ENCODE results near the gene MYO3A. TPM values are rescaled to one million over a fixed set of nuclear protein-coding genes. Genes with fewer than 3 reads are reported as not detected.

MYO3A gene
- total and polyA plus RNA-seq, 2 of the 4 experiments (the other 2 are of a cell fraction): not detected

DNA sequence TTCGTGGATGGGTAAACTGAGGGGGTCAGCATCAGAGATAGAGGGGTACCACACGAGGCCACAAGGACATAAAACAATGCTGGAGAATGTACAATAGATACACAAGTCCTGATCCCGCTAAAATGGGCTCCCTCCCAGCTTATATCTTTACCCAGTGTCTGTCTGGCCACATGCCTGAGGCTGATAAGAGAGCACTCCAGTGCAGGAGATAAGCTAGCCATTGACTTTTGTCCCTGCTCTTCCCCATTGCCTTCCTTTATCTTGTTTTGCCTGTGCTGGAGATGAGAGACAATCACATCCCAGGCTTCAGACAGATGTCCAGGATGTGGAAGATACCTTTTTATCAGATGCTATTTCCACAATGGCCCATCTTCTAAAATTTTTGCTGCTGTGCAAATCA lies 288.5 kb downstream of the MYO3A start:
- Histone ChIP-seq H3K79me1 (ENCODE audit: low read depth in 1 of 2, low read length in 2 of 2) (no peaks in the 10 kb centered on the region), H2AK9ac (replicated peaks; ENCODE audit: low read depth, low read length, poor library complexity) (no peak overlapping the region), H3K18ac (ENCODE audit: low read depth, low read length) (no peak overlapping the region), H2BK120ac (ENCODE audit: low read depth, low read length) (no peak overlapping the region), H2AFZ (replicated peaks; ENCODE audit: low read length, poor library complexity) (no peak overlapping the region), H3K27ac (ENCODE audit: insufficient read depth, low read length) (no peak overlapping the region), H3K4me3 (ENCODE audit: insufficient read depth, low read depth, low read length) (no peak overlapping the region), H3K9me3 (ENCODE audit: control insufficient read depth, insufficient read depth, low read length) (peaks cover 12% of the 10 kb centered on the region), H4K5ac (ENCODE audit: low read depth, low read length) (no peak overlapping the region), H4K8ac (ENCODE audit: low read depth in 2 of 2, low read length in 2 of 2) (no peak overlapping the region), H2AK5ac (ENCODE audit: low read depth, low read length) (no peak overlapping the region), H3K9ac (ENCODE audit: low read depth, low read length) (no peak overlapping the region), H4K91ac (ENCODE audit: insufficient read depth, low read depth, low read length) (no peak overlapping the region), H3K4me1 (ENCODE audit: control insufficient read depth, insufficient read depth, low read length) (no peaks in the 10 kb centered on the region), H2BK20ac (ENCODE audit: low read depth, low read length) (no peak overlapping the region), H2BK15ac (ENCODE audit: low read depth, low read length) (no peak overlapping the region), H3K4me2 (ENCODE audit: low read depth, low read length) (no peak overlapping the region), H3K36me3 (ENCODE audit: control insufficient read depth, insufficient read depth, low read length) (no peaks in the 10 kb centered on the region), H3K56ac (ENCODE audit: extremely low read depth, insufficient read depth, low read length) (no peak overlapping the region), H3K23ac (ENCODE audit: low read depth, low read length) (no peak overlapping the region), H4K20me1 (ENCODE audit: insufficient read depth, low read length) (no peaks in the 10 kb centered on the region), H3K9me1 (ENCODE audit: insufficient read depth, low read length) (no peaks in the 10 kb centered on the region), H2BK5ac (ENCODE audit: low read depth, low read length, poor library complexity, severe bottlenecking) (no peak overlapping the region), H3K4ac (ENCODE audit: low read depth, low read length) (no peak overlapping the region), H3K27me3 (ENCODE audit: control insufficient read depth, insufficient read depth, low read length) (no peaks in the 10 kb centered on the region; the same call in 1 of the 2 replicates), H3K14ac (replicated peaks; ENCODE audit: low read depth, low read length) (no peak overlapping the region)
- no TSS peak for BruUV-seq (replicated peaks)
- ATAC-seq (ENCODE audit: low read depth) (no peak), DNase-seq (no peak)
- POLR2A ChIA-PET (ENCODE audit: unreplicated experiment): no interaction called here
- dilution Hi-C loops (cut with HindIII; ENCODE audit: low sequenced_read_pairs, unreplicated experiment) (no loop called here), in situ Hi-C loops (cut with MboI; ENCODE audit: low sequenced_read_pairs) (no loop called here), intact Hi-C loops (cut with micrococcal nuclease) (no loop called here)
- WGBS, 2 experiments (ENCODE audit: extremely low coverage in 2 of 2, insufficient read length in 1 of 2): no CpG with 5 or more reads among the region's 3 CpGs
- CTCF ChIA-PET: no interaction called here
- TF ChIP-seq RCOR1 (IDR thresholded peaks at IDR 0.05; ENCODE audit: insufficient replicate concordance, low read length) (no peak), SMC3 (IDR thresholded peaks at IDR 0.05; ENCODE audit: low read depth, low read length) (no peak), MXI1 (IDR thresholded peaks at IDR 0.05; ENCODE audit: borderline replicate concordance, low read depth, low read length) (no peak), POLR2A (IDR thresholded peaks at IDR 0.05; ENCODE audit: low read depth, low read length) (no peak), CEBPB (IDR thresholded peaks at IDR 0.05; ENCODE audit: low read depth, low read length) (no peak), MAZ (IDR thresholded peaks at IDR 0.05; ENCODE audit: borderline replicate concordance, low read depth, low read length) (no peak)
- TF ChIP-seq, protein P1, sequence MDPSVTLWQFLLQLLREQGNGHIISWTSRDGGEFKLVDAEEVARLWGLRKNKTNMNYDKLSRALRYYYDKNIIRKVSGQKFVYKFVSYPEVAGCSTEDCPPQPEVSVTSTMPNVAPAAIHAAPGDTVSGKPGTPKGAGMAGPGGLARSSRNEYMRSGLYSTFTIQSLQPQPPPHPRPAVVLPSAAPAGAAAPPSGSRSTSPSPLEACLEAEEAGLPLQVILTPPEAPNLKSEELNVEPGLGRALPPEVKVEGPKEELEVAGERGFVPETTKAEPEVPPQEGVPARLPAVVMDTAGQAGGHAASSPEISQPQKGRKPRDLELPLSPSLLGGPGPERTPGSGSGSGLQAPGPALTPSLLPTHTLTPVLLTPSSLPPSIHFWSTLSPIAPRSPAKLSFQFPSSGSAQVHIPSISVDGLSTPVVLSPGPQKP (IDR thresholded peaks at IDR 0.05; ENCODE audit: borderline replicate concordance, low read depth, low read length): no peak
